Measurements from ENCODE around the gene ZNF469. TPM values are rescaled to one million over a fixed set of nuclear protein-coding genes. Genes with fewer than 3 reads are reported as not detected.
A peak's percentile ranks its signal among the peaks of the same experiment; 100 is the strongest.

The ZNF469 gene
- total RNA-seq, 3 donors from 2014 or later (not counting 1 experiment from before 2014, with no cell fraction given): 4.5 to 5.8 (median 4.9) TPM

- intact Hi-C loops (cut with micrococcal nuclease): no loop called here
- Histone ChIP-seq H3K4me1 (ENCODE audit: control insufficient read depth, insufficient read depth, low read length) (peaks cover 8% of the 10 kb centered on the region), H3K36me3 (ENCODE audit: control insufficient read depth, insufficient read depth, low read length) (no peaks in the 10 kb centered on the region), H3K9me3 (ENCODE audit: control insufficient read depth, insufficient read depth, low read length) (no peaks in the 10 kb centered on the region), H3K27me3 (ENCODE audit: control insufficient read depth, insufficient read depth, low read length) (no peaks in the 10 kb centered on the region), H3K4me3 (ENCODE audit: low read length) (no peak overlapping the region), H3K27ac (ENCODE audit: low read length) (no peak overlapping the region)
- H3K27me3 Mint-ChIP-seq (ENCODE audit: low read depth in 2 of 2): peaks cover 0 to 3% of the 10 kb centered on the region in 2 donors
- no peak overlapping the region for H3K4me3 Mint-ChIP-seq
- no peak for TF ChIP-seq CTCF (IDR thresholded peaks at IDR 0.05)
- no peaks in the 10 kb centered on the region for H3K36me3 Mint-ChIP-seq
- WGBS (ENCODE audit: insufficient coverage): 43% methylated on average over 21 of the region's 21 CpGs
- no peaks in the 10 kb centered on the region for H3K9me3 Mint-ChIP-seq
- no peak overlapping the region for H3K27ac Mint-ChIP-seq
- DNase-seq: peak in 1 of 2 donors; percentile 55
- peaks cover 0 to 13% of the 10 kb centered on the region in 2 donors for H3K4me1 Mint-ChIP-seq
- peak in 1 of 3 donors; percentile 53 for ATAC-seq
Observed at GRCh38 chr16:88347656-88348376, 34.9 kb upstream of the ZNF469 start.

GRCh38 chr16:88348377-88349152, 34.2 kb upstream of the ZNF469 start:
- ATAC-seq: no peak

GRCh38 chr16:88349153-88349902, 33.4 kb upstream of the ZNF469 start:
- 91% methylated on average over 12 of the region's 12 CpGs for WGBS (ENCODE audit: insufficient coverage)
- Mint-ChIP-seq H3K36me3 (no peaks in the 10 kb centered on the region), H3K9me3 (no peaks in the 10 kb centered on the region), H3K4me1 (peaks cover 0 to 13% of the 10 kb centered on the region in 2 donors), H3K27me3 (ENCODE audit: low read depth in 2 of 2) (peaks cover 0 to 3% of the 10 kb centered on the region in 2 donors), H3K4me3 (no peak overlapping the region), H3K27ac (no peak overlapping the region)
- no peak overlapping the region for H3K27ac ChIP-seq (ENCODE audit: low read length)
- H3K4me3 ChIP-seq (ENCODE audit: low read length): no peak overlapping the region
- TF ChIP-seq CTCF (IDR thresholded peaks at IDR 0.05): no peak
- no peaks in the 10 kb centered on the region for H3K9me3 ChIP-seq (ENCODE audit: control insufficient read depth, insufficient read depth, low read length)
- DNase-seq (no peak), ATAC-seq (no peak)
- intact Hi-C loops (cut with micrococcal nuclease): no loop called here
- H3K27me3 ChIP-seq (ENCODE audit: control insufficient read depth, insufficient read depth, low read length): no peaks in the 10 kb centered on the region
- peaks cover 8% of the 10 kb centered on the region for H3K4me1 ChIP-seq (ENCODE audit: control insufficient read depth, insufficient read depth, low read length)
- H3K36me3 ChIP-seq (ENCODE audit: control insufficient read depth, insufficient read depth, low read length): no peaks in the 10 kb centered on the region

More at GRCh38 chr16:88348377-88349152, 34.2 kb upstream of the ZNF469 start:
- H3K36me3 ChIP-seq (ENCODE audit: control insufficient read depth, insufficient read depth, low read length): no peaks in the 10 kb centered on the region
- Mint-ChIP-seq H3K27me3 (ENCODE audit: low read depth in 2 of 2) (peaks cover 0 to 3% of the 10 kb centered on the region in 2 donors), H3K4me3 (no peak overlapping the region), H3K36me3 (no peaks in the 10 kb centered on the region), H3K27ac (no peak overlapping the region), H3K4me1 (peaks cover 0 to 13% of the 10 kb centered on the region in 2 donors), H3K9me3 (no peaks in the 10 kb centered on the region)
- DNase-seq: no peak
- TF ChIP-seq CTCF (IDR thresholded peaks at IDR 0.05): no peak
- no peak overlapping the region for H3K4me3 ChIP-seq (ENCODE audit: low read length)
- intact Hi-C loops (cut with micrococcal nuclease): no loop called here
- H3K9me3 ChIP-seq (ENCODE audit: control insufficient read depth, insufficient read depth, low read length): no peaks in the 10 kb centered on the region
- no peak overlapping the region for H3K27ac ChIP-seq (ENCODE audit: low read length)
- peaks cover 8% of the 10 kb centered on the region for H3K4me1 ChIP-seq (ENCODE audit: control insufficient read depth, insufficient read depth, low read length)
- WGBS (ENCODE audit: insufficient coverage): 87% methylated on average over 25 of the region's 25 CpGs
- no peaks in the 10 kb centered on the region for H3K27me3 ChIP-seq (ENCODE audit: control insufficient read depth, insufficient read depth, low read length)

All from natural killer cell (primary cell).